Measurements from ENCODE around the gene ZNF221. TPM values are rescaled to one million over a fixed set of nuclear protein-coding genes. Genes with fewer than 3 reads are reported as not detected.

ZNF221 gene
- total and polyA plus RNA-seq, 10 of the 15 experiments (the other 5 are each of a cell fraction or from before 2014, with no cell fraction given) = 0.15 to 1.7 (median 0.45) TPM; not detected in 1

GRCh38 chr19:43908659-43909058, 42.4 kb upstream of the ZNF221 start:
- POLR2A ChIA-PET = no interaction called here
- RAD21 ChIA-PET (ENCODE audit: unreplicated experiment) = no interaction called here
- no TSS peak for BruUV-seq (replicated peaks)
- Histone ChIP-seq H3K36me3 (ENCODE audit: control insufficient read depth in 2 of 2, insufficient read depth in 2 of 2, low read length in 1 of 2) (peaks cover 0 to 2% of the 10 kb centered on the region in 2 experiments; a peak in 2 of 4 replicates), H3K4me3 (no peak overlapping the region), H3K79me2 (ENCODE audit: control insufficient read depth, insufficient read depth, low read length) (no peaks in the 10 kb centered on the region), H3K27me3 (replicated peaks in 1 of 2; ENCODE audit: control insufficient read depth in 2 of 2, insufficient read depth in 2 of 2, low read length in 1 of 2) (no peaks in the 10 kb centered on the region), H3K4me1 (ENCODE audit: control insufficient read depth, insufficient read depth, low read length) (no peaks in the 10 kb centered on the region), H4K20me1 (ENCODE audit: control insufficient read depth, insufficient read depth) (no peaks in the 10 kb centered on the region), H3K9ac (ENCODE audit: control insufficient read depth, insufficient read depth, low read length) (no peak overlapping the region), H3K9me3 (replicated peaks; ENCODE audit: control insufficient read depth, insufficient read depth, low read length) (peaks cover 14% of the 10 kb centered on the region), H2AFZ (ENCODE audit: control insufficient read depth, low read depth, low read length) (no peak overlapping the region), H3K27ac (ENCODE audit: control insufficient read depth, insufficient read depth) (no peak overlapping the region), H3K4me2 (ENCODE audit: control insufficient read depth, insufficient read depth) (no peak overlapping the region)
- ATAC-seq = no peak
- TF ChIP-seq TCF12 (IDR thresholded peaks at IDR 0.05; ENCODE audit: low read depth, low read length) = no peak
- no peak for TF ChIP-seq BCLAF1 (IDR thresholded peaks at IDR 0.05)
- no peak for TF ChIP-seq KAT2A (conservative IDR thresholded peaks at IDR 0.05; ENCODE audit: control insufficient read depth, low read depth, low read length)
- TF ChIP-seq E4F1 (IDR thresholded peaks at IDR 0.05; ENCODE audit: borderline replicate concordance, partially characterized antibody) = no peak
- no peak for TF ChIP-seq STAT1 (conservative IDR thresholded peaks at IDR 0.05)
- TF ChIP-seq NR2C1 (IDR thresholded peaks at IDR 0.05) = no peak
- no peak for TF ChIP-seq RELB (IDR thresholded peaks at IDR 0.05; ENCODE audit: low read depth)
- no peak for TF ChIP-seq ELK1 (IDR thresholded peaks at IDR 0.05; ENCODE audit: low read depth, low read length)
- TF ChIP-seq CREM (IDR thresholded peaks at IDR 0.05; ENCODE audit: low read depth) = no peak
- no peak for DNase-seq (ENCODE audit: low read depth, low spot score)
- no peak for FAIRE-seq
- SMC1A ChIA-PET (ENCODE audit: uncharacterized antibody, unreplicated experiment) = no interaction called here
- intact Hi-C loops (cut with micrococcal nuclease; ENCODE audit: unreplicated experiment) (no loop called here), in situ Hi-C loops (cut with MboI) (no loop called here)
- WGBS (ENCODE audit: insufficient coverage, insufficient replicate concordance, low lambda C conversion rate, missing lambda C conversion rate) = 64% methylated on average over 1 of the region's 1 CpG
- CTCF ChIA-PET = no interaction called here

All from GM12878 (cell line).